Measurements from ENCODE around the gene EHF. TPM values are rescaled to one million over a fixed set of nuclear protein-coding genes. Genes with fewer than 3 reads are reported as not detected.
A peak's percentile ranks its signal among the peaks of the same experiment; 100 is the strongest.

The EHF gene
- total RNA-seq, 1 donor from 2014 or later: 60.5 TPM

DNA sequence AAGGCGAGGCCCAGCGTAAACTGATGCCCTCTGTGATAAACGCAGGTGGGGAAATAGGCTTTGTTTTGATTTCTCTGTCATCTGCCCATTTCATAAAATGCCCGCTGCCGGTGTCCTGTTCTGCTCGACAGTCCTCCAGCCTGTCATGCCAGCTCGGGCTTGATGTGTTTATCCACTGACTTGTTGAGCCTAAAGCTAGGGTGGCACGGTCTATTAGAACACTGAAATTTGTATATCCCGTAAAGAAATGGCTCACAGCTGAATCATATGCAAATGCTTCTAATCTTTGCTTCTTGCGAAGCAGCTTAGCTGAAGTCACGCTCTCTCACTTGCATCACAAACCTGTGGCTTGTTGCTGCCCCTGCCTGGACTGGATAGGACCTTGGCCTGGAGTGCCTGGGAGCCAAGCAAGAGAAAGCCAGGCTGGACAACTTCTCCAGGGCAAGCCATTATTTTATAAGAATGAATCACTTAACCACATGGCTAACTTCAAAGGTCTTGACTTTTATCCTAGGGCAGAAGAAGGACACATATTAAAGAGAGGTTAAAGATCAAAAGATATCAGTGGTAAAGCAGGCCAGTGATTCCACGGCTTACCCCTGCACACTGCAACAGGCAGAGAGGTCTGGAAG is 33.1 kb downstream of the EHF start:
- peak; percentile 85 to 90 for ATAC-seq
- Histone ChIP-seq H3K36me3 (peaks cover 18% of the 10 kb centered on the region), H3K27me3 (ENCODE audit: low read depth) (no peaks in the 10 kb centered on the region), H3K27ac (peak overlapping the region; percentile 62), H3K4me3 (no peak overlapping the region), H3K4me1 (peaks cover 43% of the 10 kb centered on the region), H3K9me3 (no peaks in the 10 kb centered on the region)
- TF ChIP-seq, protein P1, sequence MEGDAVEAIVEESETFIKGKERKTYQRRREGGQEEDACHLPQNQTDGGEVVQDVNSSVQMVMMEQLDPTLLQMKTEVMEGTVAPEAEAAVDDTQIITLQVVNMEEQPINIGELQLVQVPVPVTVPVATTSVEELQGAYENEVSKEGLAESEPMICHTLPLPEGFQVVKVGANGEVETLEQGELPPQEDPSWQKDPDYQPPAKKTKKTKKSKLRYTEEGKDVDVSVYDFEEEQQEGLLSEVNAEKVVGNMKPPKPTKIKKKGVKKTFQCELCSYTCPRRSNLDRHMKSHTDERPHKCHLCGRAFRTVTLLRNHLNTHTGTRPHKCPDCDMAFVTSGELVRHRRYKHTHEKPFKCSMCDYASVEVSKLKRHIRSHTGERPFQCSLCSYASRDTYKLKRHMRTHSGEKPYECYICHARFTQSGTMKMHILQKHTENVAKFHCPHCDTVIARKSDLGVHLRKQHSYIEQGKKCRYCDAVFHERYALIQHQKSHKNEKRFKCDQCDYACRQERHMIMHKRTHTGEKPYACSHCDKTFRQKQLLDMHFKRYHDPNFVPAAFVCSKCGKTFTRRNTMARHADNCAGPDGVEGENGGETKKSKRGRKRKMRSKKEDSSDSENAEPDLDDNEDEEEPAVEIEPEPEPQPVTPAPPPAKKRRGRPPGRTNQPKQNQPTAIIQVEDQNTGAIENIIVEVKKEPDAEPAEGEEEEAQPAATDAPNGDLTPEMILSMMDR (IDR thresholded peaks at IDR 0.05): no peak
- DNase-seq: peak; percentile 70
- intact Hi-C loops (cut with DNase I): no loop called here

DNA sequence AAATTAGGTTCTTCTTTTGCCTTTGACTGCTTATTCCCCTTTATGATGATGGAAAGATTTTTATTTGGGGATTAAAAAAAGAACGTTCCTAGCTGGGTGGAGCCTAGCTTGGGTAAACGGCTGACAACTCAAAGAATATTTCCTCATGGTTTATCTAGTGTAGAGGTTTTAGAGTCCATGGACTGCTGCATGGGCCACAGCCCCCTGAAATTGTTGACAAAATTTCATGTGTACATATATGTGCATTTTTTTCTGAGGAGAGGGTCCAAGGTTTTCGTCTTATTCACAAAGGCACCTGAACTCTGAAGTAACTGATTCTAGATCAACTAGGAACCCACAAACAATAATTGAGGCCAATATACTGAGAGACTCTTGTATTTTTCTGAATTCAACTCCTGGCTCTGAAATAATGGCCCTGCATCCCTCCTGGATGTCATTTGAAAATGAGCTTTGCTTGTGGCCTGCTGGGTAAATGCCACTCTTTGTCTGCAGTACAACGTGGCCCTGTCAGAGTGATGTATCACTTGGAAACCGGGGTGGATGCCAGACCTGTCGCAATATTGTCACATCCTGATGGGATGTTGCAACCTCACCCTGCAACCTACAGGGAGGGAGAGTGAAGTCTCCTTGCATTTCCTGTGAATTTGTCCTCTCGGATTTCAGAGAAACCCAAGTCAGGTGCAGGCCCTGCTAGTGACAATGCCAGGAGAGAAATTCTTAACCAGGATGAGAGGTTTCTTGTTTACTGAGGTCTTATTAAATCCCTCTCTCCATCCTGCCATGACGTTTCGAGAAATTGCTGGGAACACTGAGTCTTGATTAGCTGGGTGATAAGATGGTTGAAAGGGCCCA is 33.8 kb downstream of the EHF start:
- intact Hi-C loops (cut with DNase I): no loop called here
- H3K4me3 ChIP-seq: no peak overlapping the region
- TF ChIP-seq, protein P1 (IDR thresholded peaks at IDR 0.05): no peak
- H3K27ac ChIP-seq: peak overlapping the region; percentile 62
- peaks cover 18% of the 10 kb centered on the region for H3K36me3 ChIP-seq
- H3K9me3 ChIP-seq: no peaks in the 10 kb centered on the region
- H3K4me1 ChIP-seq: peaks cover 42% of the 10 kb centered on the region
- ATAC-seq (peak; percentile 82 to 87), DNase-seq (peak; percentile 87)
- H3K27me3 ChIP-seq (ENCODE audit: low read depth): no peaks in the 10 kb centered on the region

DNA sequence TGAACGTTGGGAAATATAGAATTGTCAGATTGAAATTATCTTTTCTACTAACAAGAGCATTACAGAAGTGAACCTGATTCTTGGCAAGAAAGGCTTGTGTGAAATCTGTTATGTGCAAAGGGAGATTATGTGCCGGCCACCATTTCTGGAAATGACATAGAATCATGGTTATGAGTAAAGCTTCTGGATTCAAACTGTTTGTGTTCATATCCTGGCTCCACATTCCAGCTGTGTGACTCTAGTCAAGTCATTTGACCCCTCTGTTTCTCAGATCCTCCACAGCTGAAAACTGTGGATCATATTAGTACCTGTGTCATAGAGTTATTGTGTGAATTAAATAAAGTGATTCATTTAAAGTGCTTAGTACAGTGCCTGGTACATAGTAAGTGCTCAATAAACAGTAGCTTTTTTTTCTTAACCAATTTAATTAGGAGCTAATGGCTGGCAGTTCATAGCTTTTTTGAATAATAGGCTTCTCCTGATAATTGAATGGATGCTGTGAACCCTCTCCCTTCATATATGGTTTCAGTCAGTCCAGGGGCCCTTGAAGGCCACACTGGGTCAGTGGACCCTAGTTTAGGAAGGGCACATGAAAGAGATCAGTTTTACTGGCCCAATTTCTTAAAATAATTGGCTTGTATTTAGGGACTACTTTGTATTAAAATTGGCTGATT is 34.6 kb downstream of the EHF start:
- no peak for ATAC-seq
- H3K36me3 ChIP-seq: peaks cover 18% of the 10 kb centered on the region
- no peak overlapping the region for H3K4me3 ChIP-seq
- peak overlapping the region; percentile 43 for H3K27ac ChIP-seq
- TF ChIP-seq, protein P1 (IDR thresholded peaks at IDR 0.05): no peak
- no peaks in the 10 kb centered on the region for H3K27me3 ChIP-seq (ENCODE audit: low read depth)
- intact Hi-C loops (cut with DNase I): no loop called here
- H3K9me3 ChIP-seq: no peaks in the 10 kb centered on the region
- no peak for DNase-seq
- peaks cover 35% of the 10 kb centered on the region for H3K4me1 ChIP-seq

DNA sequence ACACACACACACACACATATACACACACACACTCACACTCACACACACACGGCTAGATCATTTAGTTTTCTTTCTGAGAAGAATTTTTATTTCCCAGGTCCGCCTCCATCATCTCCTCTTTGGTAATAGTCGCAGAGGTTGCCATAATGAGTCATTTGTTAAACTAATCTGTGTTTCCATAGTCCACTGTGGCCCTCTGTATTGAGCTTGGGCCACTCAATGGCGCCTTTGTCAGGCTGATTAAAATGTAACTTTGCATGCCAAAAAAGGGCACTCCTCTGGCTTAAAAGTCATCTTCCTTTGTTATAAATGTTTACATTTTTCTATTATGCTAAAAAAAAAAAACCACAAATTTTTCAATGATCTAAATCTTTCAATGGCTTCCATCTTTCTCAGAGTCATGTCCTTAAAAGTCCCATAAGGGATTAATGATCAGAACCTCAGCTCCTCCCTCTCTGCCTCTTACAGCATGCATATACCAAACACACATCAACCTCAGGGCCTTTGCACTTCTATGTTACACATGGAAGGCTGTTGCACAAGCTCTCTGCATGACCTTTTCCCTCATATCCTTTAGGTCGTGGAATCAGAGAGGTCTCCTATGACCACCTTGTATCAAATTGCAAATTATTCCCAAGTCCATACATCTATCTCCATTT is 35.3 kb downstream of the EHF start:
- intact Hi-C loops (cut with DNase I): no loop called here
- Histone ChIP-seq H3K27me3 (ENCODE audit: low read depth) (no peaks in the 10 kb centered on the region), H3K27ac (no peak overlapping the region), H3K4me3 (no peak overlapping the region), H3K9me3 (no peaks in the 10 kb centered on the region), H3K4me1 (peaks cover 28% of the 10 kb centered on the region), H3K36me3 (peaks cover 23% of the 10 kb centered on the region)
- TF ChIP-seq, protein P1 (IDR thresholded peaks at IDR 0.05): no peak
- ATAC-seq (no peak), DNase-seq (no peak)

All from lower lobe of right lung (tissue), 2 donors.